IPS DF 6.9 (cell line): ENCODE data around the gene CACNA1C.

Experiments
- DNase-seq: peaks from one replicate; pipeline ENCODE4 v3.0.0-alpha.2; 2013; ENCODE audit warnings: low read depth, low spot score
- H3K27ac ChIP-seq: one replicate; pipeline ENCODE4 v1.5.1; 2013; ENCODE audit warnings: low read length, control low read depth
- H3K27me3 ChIP-seq: 2 replicates; pipeline ENCODE4 v1.6.1; 2013; ENCODE audit warnings: mild to moderate bottlenecking, low read length; ENCODE audit not compliant: control insufficient read depth, insufficient read depth
- H3K36me3 ChIP-seq: 2 replicates; pipeline ENCODE4 v1.6.1; 2013; ENCODE audit warnings: low read length; ENCODE audit not compliant: control insufficient read depth, insufficient read depth
- H3K4me1 ChIP-seq: 2 replicates; pipeline ENCODE4 v1.6.1; 2013; ENCODE audit warnings: low read length; ENCODE audit not compliant: control insufficient read depth, insufficient read depth
- H3K4me3 ChIP-seq: 2 replicates; pipeline ENCODE4 v1.5.1; 2013; ENCODE audit warnings: mild to moderate bottlenecking, low read length
- H3K9me3 ChIP-seq: 2 replicates; pipeline ENCODE4 v1.6.1; 2013; ENCODE audit warnings: low read length, inconsistent platforms; ENCODE audit not compliant: control insufficient read depth, insufficient read depth
- WGBS: extraction: QIAGEN DNeasy Blood & Tissue Kit; methylation state at CpG from one replicate; pipeline ENCODE4 v1.1.7; 2013; ENCODE audit warnings: mixed read lengths, missing lambda C conversion rate; ENCODE audit not compliant: insufficient read length, insufficient coverage; 5-methylcytosine and 5-hydroxymethylcytosine counted together

CACNA1C gene

GRCh38 chr12:2137711-2138110 is 84.9 kb downstream of the CACNA1C start:
- no CpG with 5 or more reads among the region's 10 CpGs for WGBS
- H3K4me1 ChIP-seq = 0 out of 2 replicates have a peak, but pooled peaks cover 1% of the 10 kb centered on the region
- H3K36me3 ChIP-seq = no peaks in the 10 kb centered on the region
- no peaks in the 10 kb centered on the region for H3K27me3 ChIP-seq
- no peak overlapping the region for H3K4me3 ChIP-seq
- H3K9me3 ChIP-seq = no peaks in the 10 kb centered on the region
- DNase-seq = no peak
- H3K27ac ChIP-seq = no peak overlapping the region

- no CpG with 5 or more reads among the region's 10 CpGs for WGBS
- Histone ChIP-seq H3K27ac (no peak overlapping the region), H3K9me3 (no peaks in the 10 kb centered on the region), H3K4me3 (no peak overlapping the region), H3K36me3 (no peaks in the 10 kb centered on the region), H3K27me3 (no peaks in the 10 kb centered on the region), H3K4me1 (0 out of 2 replicates have a peak, but pooled peaks cover 1% of the 10 kb centered on the region)
- DNase-seq = no peak
These were observed 85.5 kb downstream of the CACNA1C start for GRCh38 chr12:2138294-2138693.

DNA sequence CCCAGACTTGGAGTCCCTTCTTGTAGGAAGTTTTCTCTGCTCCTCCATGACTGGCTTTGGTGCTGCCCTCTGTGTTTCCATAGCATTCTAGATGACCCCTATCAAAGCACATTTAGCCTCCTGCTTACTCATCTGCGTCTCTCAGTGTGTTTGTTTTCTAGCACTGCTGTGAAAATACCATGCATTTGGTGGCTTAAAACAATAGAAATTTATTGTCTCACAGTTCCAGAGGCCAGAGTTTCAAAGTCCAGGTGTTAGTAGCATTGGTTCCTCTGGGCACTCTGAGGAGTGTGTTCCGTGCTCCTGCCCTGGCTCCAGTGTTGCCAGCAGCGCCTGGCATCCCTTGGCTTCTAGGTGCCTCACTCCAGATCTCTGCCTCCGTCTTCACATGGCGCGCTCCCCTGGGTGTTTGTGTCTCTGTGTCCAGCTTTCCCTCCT is 86.1 kb downstream of the CACNA1C start:
- no peaks in the 10 kb centered on the region for H3K9me3 ChIP-seq
- 0 out of 2 replicates have a peak, but pooled peaks cover 1% of the 10 kb centered on the region for H3K4me1 ChIP-seq
- H3K4me3 ChIP-seq = no peak overlapping the region
- no peaks in the 10 kb centered on the region for H3K36me3 ChIP-seq
- H3K27me3 ChIP-seq = no peaks in the 10 kb centered on the region
- no CpG with 5 or more reads among the region's 6 CpGs for WGBS
- H3K27ac ChIP-seq = no peak overlapping the region
- no peak for DNase-seq

DNA sequence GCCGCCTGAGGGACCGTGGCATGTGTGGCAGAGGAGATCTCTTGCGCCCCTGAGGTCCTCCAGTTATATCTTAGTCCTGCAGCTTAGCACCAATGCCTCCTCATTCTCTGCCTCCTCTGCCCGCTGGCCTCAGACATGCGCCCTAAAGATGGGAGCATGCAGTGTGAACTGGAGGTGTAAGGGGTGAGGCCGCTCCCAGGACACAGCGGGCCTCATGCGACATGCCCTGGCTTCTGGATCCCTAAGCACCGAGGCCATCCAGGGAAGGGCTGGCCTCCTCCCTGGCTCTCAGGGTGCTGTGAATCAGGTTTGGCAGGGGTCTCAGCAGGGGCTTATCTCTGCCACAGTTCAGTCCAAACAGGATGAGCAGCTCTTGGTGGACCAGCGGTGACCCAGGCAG is 86.9 kb downstream of the CACNA1C start:
- 0 out of 2 replicates have a peak, but pooled peaks cover 1% of the 10 kb centered on the region for H3K4me1 ChIP-seq
- no peaks in the 10 kb centered on the region for H3K9me3 ChIP-seq
- WGBS = no CpG with 5 or more reads among the region's 10 CpGs
- no peak for DNase-seq
- no peak overlapping the region for H3K27ac ChIP-seq
- no peaks in the 10 kb centered on the region for H3K27me3 ChIP-seq
- H3K4me3 ChIP-seq = no peak overlapping the region
- H3K36me3 ChIP-seq = no peaks in the 10 kb centered on the region

GRCh38 chr12:2140858-2141519 is 88.2 kb downstream of the CACNA1C start:
- H3K4me3 ChIP-seq = no peak overlapping the region
- H3K9me3 ChIP-seq = no peaks in the 10 kb centered on the region
- H3K4me1 ChIP-seq = 0 out of 2 replicates have a peak, but pooled peaks cover 1% of the 10 kb centered on the region
- no peaks in the 10 kb centered on the region for H3K36me3 ChIP-seq
- H3K27ac ChIP-seq = no peak overlapping the region
- WGBS = no CpG with 5 or more reads among the region's 9 CpGs
- no peaks in the 10 kb centered on the region for H3K27me3 ChIP-seq
- DNase-seq = no peak

GRCh38 chr12:2142068-2142467 is 89.3 kb downstream of the CACNA1C start:
- Histone ChIP-seq H3K9me3 (no peaks in the 10 kb centered on the region), H3K27me3 (no peaks in the 10 kb centered on the region), H3K27ac (no peak overlapping the region), H3K4me1 (no peaks in the 10 kb centered on the region), H3K4me3 (no peak overlapping the region), H3K36me3 (no peaks in the 10 kb centered on the region)
- no CpG with 5 or more reads among the region's 10 CpGs for WGBS
- no peak for DNase-seq

DNA sequence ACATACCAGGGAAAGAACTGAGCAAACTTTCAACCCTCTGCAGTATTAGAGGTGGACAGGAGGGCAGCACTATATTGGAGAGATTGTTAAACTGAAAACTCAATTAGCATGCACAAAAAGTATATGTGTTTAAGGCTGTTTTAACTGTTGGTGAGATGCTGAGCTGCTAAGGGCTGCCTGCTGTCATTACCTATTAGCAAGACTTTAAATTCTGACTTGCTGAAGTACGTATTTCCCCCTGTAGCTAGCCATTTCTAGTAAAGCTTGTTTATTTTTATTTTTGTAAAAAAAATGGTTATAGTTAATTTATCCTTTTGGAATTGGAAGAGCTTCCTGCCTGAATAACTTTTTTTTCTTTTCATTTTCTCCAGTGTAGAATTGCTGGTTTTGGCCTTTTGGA is 92.2 kb downstream of the CACNA1C start:
- WGBS = no CpG with 5 or more reads among the region's 1 CpG
- no peak overlapping the region for H3K27ac ChIP-seq
- no peaks in the 10 kb centered on the region for H3K9me3 ChIP-seq
- H3K4me1 ChIP-seq = no peaks in the 10 kb centered on the region
- no peak for DNase-seq
- no peaks in the 10 kb centered on the region for H3K36me3 ChIP-seq
- H3K4me3 ChIP-seq = no peak overlapping the region
- H3K27me3 ChIP-seq = no peaks in the 10 kb centered on the region

- WGBS = no CpG with 5 or more reads among the region's 7 CpGs
- Histone ChIP-seq H3K4me3 (no peak overlapping the region), H3K27me3 (no peaks in the 10 kb centered on the region), H3K27ac (no peak overlapping the region), H3K4me1 (no peaks in the 10 kb centered on the region), H3K36me3 (no peaks in the 10 kb centered on the region), H3K9me3 (no peaks in the 10 kb centered on the region)
- no peak for DNase-seq
These were observed 92.7 kb downstream of the CACNA1C start for GRCh38 chr12:2145433-2145998.

- no peaks in the 10 kb centered on the region for H3K27me3 ChIP-seq
- no peak overlapping the region for H3K4me3 ChIP-seq
- no peaks in the 10 kb centered on the region for H3K4me1 ChIP-seq
- H3K36me3 ChIP-seq = no peaks in the 10 kb centered on the region
- H3K27ac ChIP-seq = no peak overlapping the region
- DNase-seq = no peak
- no peaks in the 10 kb centered on the region for H3K9me3 ChIP-seq
- WGBS = 100% methylated on average over 1 of the region's 1 CpG
These were observed 94.5 kb downstream of the CACNA1C start for GRCh38 chr12:2147335-2147734.

GRCh38 chr12:2149091-2149490 is 96.3 kb downstream of the CACNA1C start:
- no peaks in the 10 kb centered on the region for H3K36me3 ChIP-seq
- WGBS = no CpG with 5 or more reads among the region's 3 CpGs
- H3K27ac ChIP-seq = no peak overlapping the region
- H3K4me3 ChIP-seq = no peak overlapping the region
- no peaks in the 10 kb centered on the region for H3K27me3 ChIP-seq
- H3K4me1 ChIP-seq = no peaks in the 10 kb centered on the region
- no peak for DNase-seq
- H3K9me3 ChIP-seq = no peaks in the 10 kb centered on the region

- H3K27ac ChIP-seq = no peak overlapping the region
- no peaks in the 10 kb centered on the region for H3K9me3 ChIP-seq
- H3K27me3 ChIP-seq = no peaks in the 10 kb centered on the region
- WGBS = no CpG with 5 or more reads among the region's 3 CpGs
- no peak for DNase-seq
- H3K4me1 ChIP-seq = no peaks in the 10 kb centered on the region
- no peak overlapping the region for H3K4me3 ChIP-seq
- H3K36me3 ChIP-seq = no peaks in the 10 kb centered on the region
These were observed 98.0 kb downstream of the CACNA1C start for GRCh38 chr12:2150833-2151232.
